Measurements from ENCODE around the gene CAMK2A.

DNA sequence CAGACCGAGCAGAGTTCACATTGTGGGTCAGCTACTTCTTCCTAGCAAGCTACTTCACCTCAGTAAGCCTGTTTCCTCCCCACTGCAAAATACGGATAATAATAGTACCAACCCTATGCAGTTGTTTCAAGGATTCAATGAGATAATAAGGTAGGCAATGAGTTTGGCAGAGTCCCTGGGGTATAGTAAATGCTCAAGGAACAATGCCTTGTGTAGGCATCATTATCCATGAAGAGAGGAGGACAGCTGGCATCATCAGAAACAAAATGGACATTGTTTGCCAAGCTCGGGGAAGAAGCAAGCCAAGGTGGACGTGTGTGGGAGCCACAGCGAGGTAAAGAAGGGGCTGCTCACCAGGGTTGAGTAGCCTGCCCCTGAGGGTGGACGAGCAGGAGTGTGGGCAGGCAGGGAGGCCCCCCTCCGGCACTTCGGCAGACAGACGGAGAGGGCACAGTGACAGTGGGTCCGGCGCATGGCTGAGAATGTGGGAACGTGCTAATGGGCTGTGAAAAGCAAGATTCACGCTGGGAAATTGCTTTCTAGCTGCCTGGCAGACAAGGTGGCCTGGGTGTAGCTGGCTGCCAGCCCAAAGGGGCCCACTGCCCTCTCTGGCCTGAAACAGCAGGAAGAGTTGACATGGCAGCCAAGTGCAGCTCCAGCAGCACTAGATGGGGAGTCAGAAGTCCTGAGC lies 10.1 kb downstream of the CAMK2A start:
- TF ChIP-seq, protein P1, sequence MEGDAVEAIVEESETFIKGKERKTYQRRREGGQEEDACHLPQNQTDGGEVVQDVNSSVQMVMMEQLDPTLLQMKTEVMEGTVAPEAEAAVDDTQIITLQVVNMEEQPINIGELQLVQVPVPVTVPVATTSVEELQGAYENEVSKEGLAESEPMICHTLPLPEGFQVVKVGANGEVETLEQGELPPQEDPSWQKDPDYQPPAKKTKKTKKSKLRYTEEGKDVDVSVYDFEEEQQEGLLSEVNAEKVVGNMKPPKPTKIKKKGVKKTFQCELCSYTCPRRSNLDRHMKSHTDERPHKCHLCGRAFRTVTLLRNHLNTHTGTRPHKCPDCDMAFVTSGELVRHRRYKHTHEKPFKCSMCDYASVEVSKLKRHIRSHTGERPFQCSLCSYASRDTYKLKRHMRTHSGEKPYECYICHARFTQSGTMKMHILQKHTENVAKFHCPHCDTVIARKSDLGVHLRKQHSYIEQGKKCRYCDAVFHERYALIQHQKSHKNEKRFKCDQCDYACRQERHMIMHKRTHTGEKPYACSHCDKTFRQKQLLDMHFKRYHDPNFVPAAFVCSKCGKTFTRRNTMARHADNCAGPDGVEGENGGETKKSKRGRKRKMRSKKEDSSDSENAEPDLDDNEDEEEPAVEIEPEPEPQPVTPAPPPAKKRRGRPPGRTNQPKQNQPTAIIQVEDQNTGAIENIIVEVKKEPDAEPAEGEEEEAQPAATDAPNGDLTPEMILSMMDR (IDR thresholded peaks at IDR 0.05; ENCODE audit: insufficient read depth, low read length, poor library complexity, severe bottlenecking), result no peak
- TF ChIP-seq EZH2phosphoT487 (conservative IDR thresholded peaks at IDR 0.05; ENCODE audit: low read length), result no peak
